Heart left ventricle (tissue), 16 donors: ENCODE results near the gene CST9. TPM values are rescaled to one million over a fixed set of nuclear protein-coding genes. Genes with fewer than 3 reads are reported as not detected.

Experiments used
- ATAC-seq, 4 donors: fragments of 200-7000 bp; cut with Tn5 transposase; one replicate each; pipeline ENCODE4 v1.9.1; 2020 to 2022; ENCODE audit warnings: moderate library complexity in 4 of 4, mild to moderate bottlenecking in 3 of 4, moderate number of reproducible peaks in 1 of 4
- DNase-seq, 5 donors: peaks; one replicate each; pipeline ENCODE4 v3.0.0-alpha.2; 2020
- H3K27ac ChIP-seq, 12 donors: fragments of 200-600 bp; sonication (generic) in 4 of 12; one replicate each; pipeline versions ENCODE4 v1.5.0 to v1.8.0; 2016 to 2022; ENCODE audit warnings: mild to moderate bottlenecking in 2 of 12
- H3K27me3 ChIP-seq, 9 donors: fragments of 200-600 bp; sonication (generic) in 2 of 9; one replicate each; pipeline versions ENCODE4 v1.5.1 to v1.8.0; 2016 to 2022; ENCODE audit warnings: mild to moderate bottlenecking in 3 of 9
- H3K36me3 ChIP-seq, 9 donors: fragments of 200-600 bp; sonication (generic) in 2 of 9; one replicate each; pipeline versions ENCODE4 v1.5.0 to v1.8.0; 2018 to 2022; ENCODE audit warnings: mild to moderate bottlenecking in 2 of 9
- H3K4me1 ChIP-seq, 12 donors: fragments of 200-600 bp; sonication (generic) in 4 of 12; one replicate each; pipeline versions ENCODE4 v1.5.0 to v1.8.0; 2016 to 2022; ENCODE audit warnings: mild to moderate bottlenecking in 3 of 12
- H3K4me3 ChIP-seq, 12 donors: fragments of 200-600 bp; sonication (generic) in 4 of 12; one replicate each; pipeline versions ENCODE4 v1.5.0 to v1.8.0; 2017 to 2022; ENCODE audit warnings: mild to moderate bottlenecking in 9 of 12, moderate library complexity in 4 of 12
- H3K9me3 ChIP-seq, 12 donors: fragments of 200-600 bp; sonication (generic) in 4 of 12; one replicate each; pipeline versions ENCODE4 v1.5.0 to v1.8.0; 2016 to 2022; ENCODE audit warnings: mild to moderate bottlenecking in 1 of 12
- CTCF ChIP-seq, 12 donors: fragments of 200-600 bp; sonication (generic) in 4 of 12; IDR thresholded peaks; one replicate each; pipeline versions ENCODE4 v1.5.0 to v1.8.0; 2018 to 2022; ENCODE audit warnings: antibody characterized with exemption in 12 of 12, mild to moderate bottlenecking in 5 of 12
- POLR2A ChIP-seq, 2 donors: fragments of 450-650 bp; IDR thresholded peaks; one replicate each; pipeline ENCODE4 v1.6.1; 2017; ENCODE audit warnings: antibody characterized with exemption in 2 of 2, mild to moderate bottlenecking in 2 of 2, moderate library complexity in 2 of 2
- WGBS, 4 donors: extraction: QIAGEN DNeasy Blood & Tissue Kit in 2 of 4; methylation state at CpG; one replicate each; pipeline versions ENCODE4 v1.1.5 to v1.1.7; 2013 to 2018; 5-methylcytosine and 5-hydroxymethylcytosine counted together
- intact Hi-C, 10 donors: fragments of 100-400 bp; cut with DNase I; formaldehyde crosslinking; loops; one replicate each; pipeline versions ENCODE4 v1.11.1 to v1.14.2; 2022
- polyA plus RNA-seq, 2 donors: library from polyadenylated mRNA; stranded (reverse); fragments of 200-250 nt; gene quantifications; one replicate each; pipeline ENCODE4 v1.2.3, GENCODE V29; 2013
- total RNA-seq, 9 donors: library from RNA; depleted of rRNA in 2 of 9; stranded (reverse); fragments of >200 nt in 2 of 9; fragmentation: NEBNext Ultra II Directional in 3 of 9; extraction: Animal tissue kit (Norgen Biotek cat#: 25700) in 3 of 9; gene quantifications; one replicate each; pipeline versions ENCODE4 v1.1.0 to v1.2.4, GENCODE V29; 2016 to 2023
- donor health status: ischemic (EF 13 %, LVEDD 7.1; RV severe dilation, severe dysfunction).
- donor health status: healthy with polysubstance abuse.
- donor health status: DM: no; HTN: yes; CAD: no.
- donor health status: DM: no; HTN: no; CAD: no.
- donor health status: ischemic (EF 25% LVEDD 6.9; RV normal size, moderate dysfunction).
- donor health status: ischemic (EF 25% LVEDD 5.7; RV mildly dilated, moderate dysfunction).
- donor health status: healthy.
- donor health status: DM: yes; HTN: yes; CAD: no.
- donor health status: ischemic (EF 35%, LVEDD 5.7; RV mildly dilated, moderate dysfunction).
- donor health status: nonischemic (EF 11% LVEDD 7.7; RV severe dilation, severe dysfunction).
- donor health status: DM: yes; HTN: yes; CAD: no.
- donor health status: PGD.
- donor health status: ischemic (EF 29% LVEDD 5.4; RV normal size, mild dysfunction).
- donor health status: nonischemic (EF 23%, LVEDD 6.1; RV moderate dilation, normal function).

The CST9 gene
- total and polyA plus RNA-seq, 11 donors = not detected

GRCh38 chr20:23628402-23629016 is 22.8 kb upstream of the CST9 start:
- ATAC-seq (no peak), DNase-seq (no peak)
- no peak overlapping the region for H3K4me3 ChIP-seq
- TF ChIP-seq CTCF (IDR thresholded peaks at IDR 0.05) (no peak), POLR2A (IDR thresholded peaks at IDR 0.05) (no peak)
- peaks cover 0 to 25% (median 16%) of the 10 kb centered on the region in 9 donors for H3K36me3 ChIP-seq
- H3K9me3 ChIP-seq = peaks cover 0 to 2% (median 0%) of the 10 kb centered on the region in 12 donors
- peaks cover 0 to 63% (median 13%) of the 10 kb centered on the region in 12 donors for H3K4me1 ChIP-seq
- WGBS, 4 donors = 81 to 92% (median 84%) methylated on average over 6 of the region's 6 CpGs
- no peaks in the 10 kb centered on the region for H3K27me3 ChIP-seq
- H3K27ac ChIP-seq = peak overlapping the region in 6 of 12 donors; percentile 31 to 76 (median 45)
- intact Hi-C loops = no loop called here

DNA sequence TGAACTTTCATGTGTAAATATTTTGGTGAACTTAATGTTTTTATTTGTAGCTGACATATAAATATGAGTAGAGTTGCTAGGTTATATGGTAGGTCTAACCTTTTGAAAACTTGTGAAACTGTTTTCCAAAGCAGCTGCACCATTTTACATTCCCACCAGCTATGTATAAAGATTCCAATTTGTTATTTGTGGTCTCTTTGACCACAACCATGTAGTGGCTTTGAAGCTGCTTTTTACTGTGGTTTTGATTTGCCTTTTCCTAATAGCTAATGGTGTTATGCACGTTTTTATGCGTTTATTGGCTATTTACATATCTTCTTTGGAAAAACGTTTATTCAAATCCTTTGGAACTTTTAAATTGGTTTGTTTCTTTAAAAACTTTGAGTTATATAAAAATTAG is 21.8 kb upstream of the CST9 start:
- H3K4me3 ChIP-seq = no peak overlapping the region
- H3K27me3 ChIP-seq = no peaks in the 10 kb centered on the region
- ATAC-seq (no peak), DNase-seq (no peak)
- intact Hi-C loops = no loop called here
- no peak for TF ChIP-seq POLR2A (IDR thresholded peaks at IDR 0.05)
- TF ChIP-seq CTCF (IDR thresholded peaks at IDR 0.05) = no peak
- H3K36me3 ChIP-seq = peaks cover 0 to 15% (median 8%) of the 10 kb centered on the region in 9 donors
- 76 to 91% (median 82%) methylated on average over 3 of the region's 3 CpGs for WGBS, 4 donors
- H3K4me1 ChIP-seq = peaks cover 3 to 63% (median 16%) of the 10 kb centered on the region in 12 donors
- H3K27ac ChIP-seq = no peak overlapping the region
- H3K9me3 ChIP-seq = peaks cover 0 to 2% (median 0%) of the 10 kb centered on the region in 12 donors

DNA sequence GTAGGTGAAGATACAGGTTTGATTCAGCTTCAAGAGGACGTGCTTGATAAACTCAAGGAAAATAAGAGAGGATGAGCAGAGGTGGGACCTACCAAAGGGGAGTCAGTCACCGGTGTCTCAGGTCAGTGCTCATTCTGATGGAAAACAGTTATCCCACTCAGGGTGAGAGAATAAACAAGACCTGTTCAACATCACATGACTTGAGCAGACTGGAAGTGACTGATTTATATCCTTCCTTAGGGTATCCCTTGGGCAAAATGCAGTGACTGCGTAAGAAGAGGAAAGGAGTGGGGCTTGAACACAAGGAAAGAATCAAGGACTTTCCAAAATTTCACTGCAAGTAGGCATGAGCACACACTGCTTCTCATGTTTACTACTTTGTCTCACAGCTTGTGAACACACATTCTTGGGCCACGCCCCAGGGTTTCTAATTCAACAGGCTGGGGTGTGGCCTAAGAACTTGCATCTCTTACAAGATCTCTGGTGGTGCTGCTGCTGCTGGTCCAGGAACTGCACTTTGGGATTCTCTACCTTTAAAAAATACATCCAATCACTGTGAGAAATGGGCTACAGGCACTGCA is 20.4 kb upstream of the CST9 start:
- H3K9me3 ChIP-seq = peaks cover 0 to 2% (median 0%) of the 10 kb centered on the region in 12 donors
- DNase-seq = no peak
- no peak for ATAC-seq
- H3K27me3 ChIP-seq = no peaks in the 10 kb centered on the region
- H3K4me3 ChIP-seq = no peak overlapping the region
- no peak for TF ChIP-seq CTCF (IDR thresholded peaks at IDR 0.05)
- TF ChIP-seq POLR2A (IDR thresholded peaks at IDR 0.05) = no peak
- no peak overlapping the region for H3K27ac ChIP-seq
- intact Hi-C loops = no loop called here
- H3K36me3 ChIP-seq = peaks cover 0 to 1% (median 0%) of the 10 kb centered on the region in 9 donors
- peaks cover 3 to 60% (median 19%) of the 10 kb centered on the region in 12 donors for H3K4me1 ChIP-seq
- WGBS, 4 donors = 65 to 75% (median 70%) methylated on average over 4 of the region's 4 CpGs

GRCh38 chr20:23625236-23625964 is 19.7 kb upstream of the CST9 start:
- 81 to 86% (median 82%) methylated on average over 9 of the region's 9 CpGs for WGBS, 4 donors
- no peak overlapping the region for H3K27ac ChIP-seq
- H3K27me3 ChIP-seq = no peaks in the 10 kb centered on the region
- intact Hi-C loops = no loop called here
- peaks cover 3 to 57% (median 17%) of the 10 kb centered on the region in 12 donors for H3K4me1 ChIP-seq
- DNase-seq = no peak
- ATAC-seq = no peak
- no peaks in the 10 kb centered on the region for H3K36me3 ChIP-seq
- H3K4me3 ChIP-seq = no peak overlapping the region
- H3K9me3 ChIP-seq = peaks cover 0 to 2% (median 0%) of the 10 kb centered on the region in 12 donors
- TF ChIP-seq CTCF (IDR thresholded peaks at IDR 0.05) = no peak
- TF ChIP-seq POLR2A (IDR thresholded peaks at IDR 0.05) = no peak
